ENCODE data around the gene MPHOSPH9.
A peak's percentile ranks its signal among the peaks of the same experiment; 100 is the strongest.

DNA sequence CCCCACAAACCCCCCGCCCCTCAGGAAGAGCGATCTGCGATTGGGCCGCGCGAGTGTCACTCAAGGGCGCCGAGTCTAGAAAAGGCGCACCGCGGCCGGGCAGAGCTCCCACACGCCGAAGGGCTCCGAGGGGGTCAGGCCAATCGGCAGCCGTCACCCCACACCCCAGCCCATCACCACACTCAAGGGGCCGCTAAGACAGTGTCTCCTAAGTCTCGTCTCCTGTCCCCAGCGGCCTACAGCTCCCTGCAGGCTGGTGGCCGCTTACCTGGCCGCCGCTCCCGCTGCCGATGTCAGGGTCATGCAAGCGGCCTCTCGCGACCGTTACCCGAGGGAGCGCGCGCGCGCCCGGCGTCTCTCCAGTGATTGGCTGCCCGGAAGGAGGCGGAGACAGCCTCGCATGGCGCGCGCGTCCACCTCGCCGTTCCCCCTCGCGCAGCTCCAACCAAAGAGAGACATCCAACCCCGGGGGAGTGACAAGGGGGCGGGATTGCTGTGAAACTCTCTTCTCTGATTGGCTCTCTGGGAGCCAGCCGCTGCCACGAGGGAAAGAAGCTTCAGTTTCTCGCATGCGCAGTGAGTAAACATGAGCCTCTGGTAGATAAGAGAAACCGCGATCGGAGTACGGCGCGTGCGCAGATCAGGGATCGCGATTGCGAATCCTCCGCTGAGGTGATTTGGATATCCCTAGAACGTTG lies at the start of gene MPHOSPH9, which contains the start of gene MTRFR:
- TF ChIP-seq, protein P1, sequence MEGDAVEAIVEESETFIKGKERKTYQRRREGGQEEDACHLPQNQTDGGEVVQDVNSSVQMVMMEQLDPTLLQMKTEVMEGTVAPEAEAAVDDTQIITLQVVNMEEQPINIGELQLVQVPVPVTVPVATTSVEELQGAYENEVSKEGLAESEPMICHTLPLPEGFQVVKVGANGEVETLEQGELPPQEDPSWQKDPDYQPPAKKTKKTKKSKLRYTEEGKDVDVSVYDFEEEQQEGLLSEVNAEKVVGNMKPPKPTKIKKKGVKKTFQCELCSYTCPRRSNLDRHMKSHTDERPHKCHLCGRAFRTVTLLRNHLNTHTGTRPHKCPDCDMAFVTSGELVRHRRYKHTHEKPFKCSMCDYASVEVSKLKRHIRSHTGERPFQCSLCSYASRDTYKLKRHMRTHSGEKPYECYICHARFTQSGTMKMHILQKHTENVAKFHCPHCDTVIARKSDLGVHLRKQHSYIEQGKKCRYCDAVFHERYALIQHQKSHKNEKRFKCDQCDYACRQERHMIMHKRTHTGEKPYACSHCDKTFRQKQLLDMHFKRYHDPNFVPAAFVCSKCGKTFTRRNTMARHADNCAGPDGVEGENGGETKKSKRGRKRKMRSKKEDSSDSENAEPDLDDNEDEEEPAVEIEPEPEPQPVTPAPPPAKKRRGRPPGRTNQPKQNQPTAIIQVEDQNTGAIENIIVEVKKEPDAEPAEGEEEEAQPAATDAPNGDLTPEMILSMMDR (IDR thresholded peaks at IDR 0.05) = no peak
- peak; percentile 99 for TF ChIP-seq POLR2AphosphoS5 (IDR thresholded peaks at IDR 0.05; ENCODE audit: low read depth, low read length)
- TF ChIP-seq TCF7L2 (IDR thresholded peaks at IDR 0.05; ENCODE audit: low read depth, low read length) = peak; percentile 90
